ENCODE measurements around the gene NBPF11.
"Not testable (repeated sequence)": the region's sequence is repeated elsewhere in the genome, so short reads cannot be mapped to it uniquely, and the experiment has no call there.

Gene NBPF11

GRCh38 chr1:148151911-148152656 is at the start of gene NBPF11:
Gene NBPF11 (minus strand): TSS chr1:148152281. CDS start chr1:148127003, 25,278 bp downstream.
- DNase-seq, result peak; percentile 83 to 89

DNA sequence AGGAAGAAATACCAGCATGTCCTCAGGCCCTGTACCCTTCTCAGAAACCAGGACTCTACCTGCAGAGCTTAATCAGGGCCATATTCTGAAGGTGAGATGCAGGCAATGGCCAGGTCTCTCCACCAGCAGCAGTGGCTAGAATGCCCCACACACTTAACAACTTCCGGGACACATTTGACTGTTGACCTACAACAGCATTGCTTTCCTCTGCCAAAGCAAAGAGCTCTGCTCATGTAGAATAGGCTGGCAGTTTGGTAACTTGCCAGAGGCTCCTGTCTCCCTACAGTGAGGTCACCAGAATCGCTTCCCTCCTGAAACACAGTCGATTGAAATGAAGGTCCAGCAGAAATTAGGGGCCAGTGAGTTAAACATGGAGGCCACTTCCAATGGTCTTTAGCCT is 45.3 kb upstream of the NBPF11 start:
- not testable (repeated sequence) for DNase-seq

DNA sequence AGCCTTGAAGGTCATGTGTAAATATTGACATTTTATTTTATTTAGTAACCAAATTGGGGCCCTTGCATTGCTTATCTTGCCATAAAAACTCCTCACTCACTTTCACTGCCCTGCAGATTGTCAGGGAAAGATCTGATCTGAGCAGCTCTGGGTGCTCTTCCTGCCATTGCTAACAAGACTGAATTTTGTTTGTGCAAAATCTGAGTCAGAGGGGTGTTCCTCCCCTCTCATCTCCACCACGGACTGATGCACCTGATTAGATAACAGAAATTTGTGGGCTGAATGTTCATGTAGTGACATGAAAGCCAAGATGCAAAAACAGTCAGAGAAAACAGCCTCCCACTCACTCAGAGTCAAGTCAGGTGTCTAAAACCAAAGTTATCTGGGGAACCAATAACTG is 44.9 kb upstream of the NBPF11 start:
- not testable (repeated sequence) for DNase-seq

DNA sequence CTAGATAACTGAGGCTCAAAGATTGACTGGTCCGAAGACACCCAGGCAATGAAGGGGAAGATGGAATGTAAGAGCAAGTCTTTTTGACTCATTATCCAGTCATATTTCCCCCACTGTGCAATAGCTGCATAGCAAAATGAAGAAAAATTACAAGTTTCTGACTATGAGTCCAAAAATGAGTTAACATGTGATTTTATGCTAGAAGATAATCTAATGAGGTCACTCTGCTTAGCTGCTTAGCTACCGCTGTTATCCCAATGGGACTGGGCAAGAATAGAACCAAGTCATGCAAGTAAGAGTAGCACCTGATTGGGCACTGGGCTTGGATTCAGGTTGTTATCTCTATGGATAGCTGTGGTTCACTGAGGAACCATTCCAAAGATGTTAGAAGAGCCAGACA is 43.0 kb upstream of the NBPF11 start:
- DNase-seq, result not testable (repeated sequence)

DNA sequence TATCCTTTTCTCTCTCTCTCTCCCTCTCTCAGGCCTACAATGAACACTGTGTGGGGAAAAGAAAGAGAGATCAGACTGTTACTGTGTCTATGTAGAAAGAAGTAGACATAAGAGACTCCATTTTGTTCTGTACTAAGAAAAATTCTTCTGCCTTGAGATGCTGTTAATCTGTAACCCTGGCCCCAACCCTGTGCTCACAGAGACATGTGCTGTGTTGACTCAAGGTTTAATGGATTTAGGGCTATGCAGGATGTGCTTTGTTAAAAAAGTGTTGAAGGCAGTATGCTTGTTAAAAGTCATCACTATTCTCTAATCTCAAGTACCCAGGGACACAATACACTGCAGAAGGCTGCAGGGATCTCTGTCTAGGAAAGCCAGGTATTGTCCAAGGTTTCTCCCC is 36.7 kb upstream of the NBPF11 start:
- DNase-seq, result not testable (repeated sequence)

DNA sequence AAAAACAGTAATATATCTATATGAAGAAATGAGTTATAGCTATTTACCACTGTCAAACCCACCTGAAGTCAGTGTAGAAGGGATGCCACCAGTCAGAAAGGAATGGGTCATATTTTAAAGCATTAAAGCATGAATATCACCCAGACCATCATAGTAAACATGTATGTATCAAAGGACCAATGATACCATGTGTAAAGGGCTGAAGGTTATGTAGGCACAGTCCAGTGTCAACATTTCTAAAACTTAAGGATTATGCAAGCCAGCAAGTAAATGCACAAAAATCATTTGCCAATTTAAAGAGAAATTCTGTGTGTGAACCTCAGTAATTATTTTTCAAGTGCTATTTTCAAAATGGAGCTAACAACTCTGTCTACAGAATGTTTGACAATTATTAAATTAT is 26.6 kb upstream of the NBPF11 start:
- not testable (repeated sequence) for DNase-seq

GRCh38 chr1:148175414-148175813 is 23.3 kb upstream of the NBPF11 start:
- not testable (repeated sequence) for DNase-seq

- DNase-seq, result not testable (repeated sequence)
These were observed 19.9 kb upstream of the NBPF11 start for GRCh38 chr1:148171995-148172394.

GRCh38 chr1:148166558-148167492 is 14.7 kb upstream of the NBPF11 start:
- no peak for DNase-seq

DNA sequence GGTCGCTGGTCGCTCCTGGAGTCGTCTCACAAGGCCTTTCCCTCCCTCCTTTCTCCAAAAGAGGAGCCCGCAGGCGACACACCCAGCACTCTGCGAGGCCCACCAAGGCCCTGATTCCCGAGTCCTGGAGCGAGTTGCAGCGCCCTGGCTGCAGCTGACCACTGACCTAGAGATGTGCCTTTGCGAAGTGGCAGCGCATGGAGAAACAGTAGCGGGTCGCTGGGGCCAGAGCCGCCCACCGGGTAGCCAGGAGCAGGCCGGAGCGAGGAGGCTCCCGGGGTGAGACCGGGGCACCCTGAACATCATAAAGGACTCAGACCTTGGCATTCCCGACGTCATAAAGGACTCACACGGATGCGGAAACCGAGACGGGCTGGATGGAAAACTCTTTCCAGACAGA is 10.3 kb upstream of the NBPF11 start:
- no peak for DNase-seq

DNA sequence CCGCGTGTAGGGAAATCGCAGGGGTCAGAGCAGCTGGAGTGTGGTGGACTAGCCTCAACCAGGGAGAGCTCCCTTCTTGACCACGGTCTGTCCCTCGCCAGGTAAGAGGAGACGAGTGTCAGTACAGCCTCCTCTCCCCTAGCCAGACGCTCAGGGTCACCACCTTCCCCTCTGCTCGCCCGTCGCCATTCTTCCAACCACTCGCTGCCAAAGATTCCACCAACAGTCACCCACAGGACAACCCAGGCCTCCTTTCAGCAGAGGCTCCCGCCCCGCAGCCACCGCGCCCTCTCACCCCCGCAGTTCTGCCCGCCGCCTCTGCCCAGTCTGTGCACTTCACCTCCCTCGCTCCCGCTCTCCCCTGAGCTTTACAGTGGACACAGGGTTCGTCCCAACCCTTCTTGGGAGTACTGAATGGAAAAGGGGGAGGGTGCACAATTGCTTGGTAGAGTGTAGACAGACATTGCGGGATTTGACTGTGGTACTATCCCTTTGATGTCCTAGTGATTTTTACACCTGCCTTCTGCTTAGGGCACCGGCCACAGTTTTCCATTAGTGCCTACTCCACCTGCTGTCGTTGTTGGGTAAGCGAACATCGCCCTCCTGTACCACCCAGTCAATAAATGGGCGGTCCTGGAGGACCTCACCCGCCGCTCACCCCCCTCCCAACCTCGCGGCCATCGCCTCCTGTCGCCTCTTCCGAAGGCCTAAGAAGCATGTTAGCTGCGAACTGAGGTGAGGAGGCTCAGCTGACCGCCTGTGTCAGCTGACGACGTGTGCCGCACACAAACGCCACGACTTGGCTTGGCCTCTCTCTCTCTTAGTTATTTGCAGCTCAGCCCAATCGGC is 9.2 kb upstream of the NBPF11 start:
- DNase-seq, result no peak

- no peak for DNase-seq
These were observed 8.4 kb upstream of the NBPF11 start for GRCh38 chr1:148160343-148161052.

GRCh38 chr1:148160048-148160342 is 7.9 kb upstream of the NBPF11 start:
- DNase-seq, result no peak

- DNase-seq, result no peak
These were observed 6.4 kb upstream of the NBPF11 start for GRCh38 chr1:148158341-148159003.

GRCh38 chr1:148157803-148158202 is 5.7 kb upstream of the NBPF11 start:
- not testable (repeated sequence) for DNase-seq

GRCh38 chr1:148155494-148156275 is 3.6 kb upstream of the NBPF11 start:
- not testable (repeated sequence) for DNase-seq

DNA sequence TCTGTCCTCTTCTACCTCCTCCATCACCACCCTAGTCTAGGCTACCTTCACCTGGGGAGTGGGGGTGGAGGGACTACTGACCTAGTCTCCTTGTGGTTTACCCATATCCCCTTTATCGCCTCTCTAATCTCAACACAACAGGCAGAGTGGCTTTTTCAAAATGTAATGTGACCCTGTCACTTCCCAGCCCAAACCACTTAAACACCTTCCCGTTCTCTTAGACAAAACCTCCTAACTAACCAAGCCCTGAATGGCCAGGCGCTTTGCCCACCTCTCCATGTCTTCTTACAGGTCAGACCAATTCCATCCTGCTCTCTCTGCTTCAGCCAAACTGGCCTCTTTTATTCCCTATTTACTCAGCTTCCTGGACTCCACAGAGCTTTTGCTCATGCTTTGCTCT is 714 bp upstream of the NBPF11 start:
- DNase-seq, result not testable (repeated sequence)

GRCh38 chr1:148151371-148151819 is 686 bp downstream of the NBPF11 start:
- peak in 1 of 2 donors; percentile 45 for DNase-seq

DNA sequence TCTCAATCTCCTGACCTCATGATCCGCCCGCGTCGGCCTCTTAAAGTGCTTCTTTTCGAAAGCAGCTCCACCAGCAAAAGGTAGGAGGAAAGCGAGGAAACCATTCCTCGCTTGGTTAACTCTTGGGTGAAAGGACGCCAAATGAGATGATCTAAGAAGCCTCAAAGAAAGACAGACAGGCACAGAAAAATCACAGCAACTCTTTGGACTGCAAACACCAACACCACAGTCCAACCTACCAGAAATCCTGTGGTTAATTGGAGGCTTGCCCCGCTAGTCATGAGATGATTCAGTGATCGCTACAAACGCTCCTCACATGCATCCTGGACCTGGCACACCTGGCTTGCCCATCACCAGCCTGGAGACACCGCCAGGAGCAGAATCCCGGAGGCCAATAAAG is 1.1 kb downstream of the NBPF11 start:
- not testable (repeated sequence) for DNase-seq

- DNase-seq, result not testable (repeated sequence)
These were observed 2.1 kb downstream of the NBPF11 start for GRCh38 chr1:148150014-148150413.
